HL-60 (cell line): Measurements from ENCODE around the gene SNAI3.

Experiments used
- CTCF ChIP-seq: IDR thresholded peaks from one replicate; pipeline ENCODE4 v1.5.1; 2011; ENCODE audit warnings: low read length, control low read depth, inconsistent platforms; ENCODE audit not compliant: insufficient read depth
- POLR2AphosphoS5 ChIP-seq: IDR thresholded peaks from 2 replicates; pipeline ENCODE4 v1.6.1; 2012; ENCODE audit warnings: low read depth
- REST ChIP-seq: IDR thresholded peaks from 2 replicates; pipeline ENCODE4 v1.6.1; 2012; ENCODE audit warnings: low read depth; ENCODE audit not compliant: insufficient replicate concordance
- SPI1 ChIP-seq: IDR thresholded peaks from 2 replicates; pipeline ENCODE4 v1.6.1; 2012; ENCODE audit warnings: low read depth, mild to moderate bottlenecking, borderline replicate concordance

GRCh38 chr16:88649924-88650748 lies 36.2 kb downstream of the SNAI3 start:
- TF ChIP-seq CTCF (no peak), POLR2AphosphoS5 (0 out of 2 replicates have a peak, but pooled peaks have one; percentile 20), SPI1 (peak; percentile 24; the same call in 1 of the 2 replicates), REST (no peak)
